GM12801 (cell line): ENCODE results near the gene TFF1.

ENCODE experiments used
- CTCF ChIP-seq: IDR thresholded peaks from one replicate; pipeline ENCODE4 v1.5.1; 2011; ENCODE audit warnings: control low read depth; ENCODE audit not compliant: insufficient read length; ENCODE audit errors: extremely low read depth

Gene TFF1

GRCh38 chr21:42343556-42343955 is 22.8 kb downstream of the TFF1 start:
- TF ChIP-seq CTCF: no peak

- no peak for TF ChIP-seq CTCF
These were observed 23.2 kb downstream of the TFF1 start for GRCh38 chr21:42343101-42343500.

- TF ChIP-seq CTCF: no peak
These were observed 24.4 kb downstream of the TFF1 start for GRCh38 chr21:42341776-42342542.

GRCh38 chr21:42340187-42341050 is 25.9 kb downstream of the TFF1 start:
- TF ChIP-seq CTCF: no peak

- no peak for TF ChIP-seq CTCF
These were observed 27.3 kb downstream of the TFF1 start for GRCh38 chr21:42338729-42339715.

GRCh38 chr21:42337830-42338728 is 28.3 kb downstream of the TFF1 start:
- TF ChIP-seq CTCF: no peak
